Keratinocyte (primary cell): ENCODE measurements around the gene RAI2. TPM values are rescaled to one million over a fixed set of nuclear protein-coding genes. Genes with fewer than 3 reads are reported as not detected.

ENCODE experiments used
- DNase-seq: peaks from one replicate; pipeline ENCODE4 v3.0.0-alpha.2; 2011; ENCODE audit warnings: low read depth, missing footprints, low spot score
- FAIRE-seq: peaks from 2 replicates; lab custom pipeline; 2011; peaks lifted over from hg19 to GRCh38; lab: Jason Lieb, UNC
- H2AFZ ChIP-seq: 2 replicates; pipeline ENCODE4 v1.6.0; 2012; ENCODE audit warnings: low read length, control low read depth, inconsistent platforms; ENCODE audit not compliant: control insufficient read depth
- H3K27ac ChIP-seq: 2 replicates; pipeline ENCODE4 v1.5.1; 2011; ENCODE audit warnings: low read length; ENCODE audit not compliant: control insufficient read depth, insufficient read depth
- H3K27me3 ChIP-seq: 3 replicates; pipeline ENCODE4 v1.6.0; 2011; ENCODE audit warnings: low read length; ENCODE audit not compliant: control insufficient read depth, insufficient read depth; ENCODE audit errors: extremely low read depth
- H3K36me3 ChIP-seq, 2 experiments: 2 replicates in 1 of 2; 3 replicates in 1 of 2; pipeline ENCODE4 v1.5.1; 2011; ENCODE audit warnings: low read length in 2 of 2, mild to moderate bottlenecking in 1 of 2; ENCODE audit not compliant: control insufficient read depth in 2 of 2, insufficient read depth in 2 of 2; ENCODE audit errors: extremely low read depth in 1 of 2
- H3K4me1 ChIP-seq: 3 replicates; pipeline ENCODE4 v1.5.1; 2011; ENCODE audit warnings: low read length; ENCODE audit not compliant: control insufficient read depth, insufficient read depth; ENCODE audit errors: extremely low read depth
- H3K4me2 ChIP-seq: 3 replicates; pipeline ENCODE4 v1.6.0; 2011; ENCODE audit warnings: low read depth, low read length; ENCODE audit not compliant: control insufficient read depth, insufficient read depth; ENCODE audit errors: extremely low read depth
- H3K4me3 ChIP-seq, 3 experiments: fragments of 200-600 bp in 1 of 3; sonication (generic) in 1 of 3; 2 replicates in 2 of 3; 3 replicates in 1 of 3; pipeline ENCODE4 v1.5.1; 2011 to 2016; ENCODE audit warnings: low read length in 3 of 3, mild to moderate bottlenecking in 3 of 3, control low read depth in 2 of 3, inconsistent platforms in 1 of 3, low read depth in 1 of 3, mixed read lengths in 1 of 3, mixed run types in 1 of 3, moderate library complexity in 1 of 3; ENCODE audit not compliant: control insufficient read depth in 2 of 3, insufficient read depth in 2 of 3; ENCODE audit errors: extremely low read depth in 1 of 3
- H3K79me2 ChIP-seq: 2 replicates; pipeline ENCODE4 v1.6.0; 2012; ENCODE audit warnings: low read length; ENCODE audit not compliant: control insufficient read depth, insufficient read depth
- H3K9ac ChIP-seq: 3 replicates; pipeline ENCODE4 v1.6.0; 2011; ENCODE audit warnings: low read length; ENCODE audit not compliant: control insufficient read depth, insufficient read depth; ENCODE audit errors: extremely low read depth
- H3K9me1 ChIP-seq: 3 replicates; pipeline ENCODE4 v1.6.0; 2011; ENCODE audit warnings: low read length; ENCODE audit not compliant: control insufficient read depth, insufficient read depth; ENCODE audit errors: extremely low read depth
- H3K9me3 ChIP-seq: 2 replicates; pipeline ENCODE4 v1.5.1; 2012; ENCODE audit warnings: low read depth, low read length; ENCODE audit not compliant: control insufficient read depth
- H4K20me1 ChIP-seq: 3 replicates; pipeline ENCODE4 v1.6.0; 2011; ENCODE audit warnings: low read length; ENCODE audit not compliant: control insufficient read depth, insufficient read depth; ENCODE audit errors: extremely low read depth
- CTCF ChIP-seq, 3 experiments: IDR thresholded peaks in 1 of 3; conservative IDR thresholded peaks in 1 of 3; optimal IDR thresholded peaks in 1 of 3; 2 replicates in 2 of 3; 3 replicates in 1 of 3; pipeline versions ENCODE3 to v1.5.1; 2011; ENCODE audit warnings: low read length in 3 of 3, mild to moderate bottlenecking in 3 of 3, moderate library complexity in 2 of 3, control low read depth in 1 of 3, inconsistent platforms in 1 of 3; ENCODE audit not compliant: insufficient read depth in 2 of 3; ENCODE audit errors: extremely low read depth in 1 of 3
- EZH2 ChIP-seq: IDR thresholded peaks from one replicate; pipeline ENCODE4 v1.6.1; 2012; ENCODE audit warnings: inconsistent platforms, mild to moderate bottlenecking, low read length, moderate library complexity
- dilution Hi-C: fragments of 300-500 bp; cut with MboI; formaldehyde crosslinking; loops from one replicate; pipeline ENCODE4 v1.7.0; 2020; ENCODE audit warnings: low sequenced_read_pairs; ENCODE audit not compliant: extremely low pct_ligation_motif_present
- polyA plus RNA-seq, 5 experiments: library from polyadenylated mRNA; depleted of rRNA in 3 of 5; stranded (reverse) in 3 of 5; stranded (forward) in 1 of 5; unstranded in 1 of 5; fragments of >200 nt; gene quantifications; 1 replicate in 1 of 5; 2 replicates in 3 of 5; 3 replicates in 1 of 5; pipeline versions ENCODE4 v1.2.1 to v1.2.3, GENCODE V29; 2011 to 2012; ENCODE audit warnings: missing spikeins in 2 of 5, low read depth in 1 of 5, low replicate concordance in 1 of 5

RAI2 gene
- polyA plus RNA-seq, 1 donor (not counting 4 experiments of a cell fraction or from before 2014, with no cell fraction given), result not detected

- Histone ChIP-seq H2AFZ (no peak overlapping the region), H3K36me3 (no peaks in the 10 kb centered on the region), H3K4me2 (no peak overlapping the region), H3K9me3 (no peaks in the 10 kb centered on the region), H4K20me1 (no peaks in the 10 kb centered on the region), H3K27ac (no peak overlapping the region), H3K4me1 (no peaks in the 10 kb centered on the region), H3K9me1 (no peaks in the 10 kb centered on the region), H3K27me3 (peaks cover 4% of the 10 kb centered on the region), H3K4me3 (no peak overlapping the region), H3K9ac (no peak overlapping the region), H3K79me2 (no peaks in the 10 kb centered on the region)
- DNase-seq (no peak), FAIRE-seq (no peak)
- TF ChIP-seq EZH2, result no peak
- TF ChIP-seq CTCF (optimal IDR thresholded peaks at IDR 0.05 in 1 of 3, IDR thresholded peaks at IDR 0.05 in 1 of 3, conservative IDR thresholded peaks at IDR 0.05 in 1 of 3; ENCODE audit: extremely low read depth in 1 of 3, insufficient read depth in 2 of 3, low read length in 3 of 3), result peak; percentile 37 to 79 (median 64)
- dilution Hi-C loops, result no loop called here
Observed at GRCh38 chrX:17812763-17813162, 48.3 kb downstream of the RAI2 start.

GRCh38 chrX:17809984-17810383, 51.1 kb downstream of the RAI2 start:
- TF ChIP-seq EZH2 (no peak), CTCF (optimal IDR thresholded peaks at IDR 0.05 in 1 of 3, IDR thresholded peaks at IDR 0.05 in 1 of 3, conservative IDR thresholded peaks at IDR 0.05 in 1 of 3; ENCODE audit: extremely low read depth in 1 of 3, insufficient read depth in 2 of 3, low read length in 3 of 3) (no peak)
- Histone ChIP-seq H3K4me2 (no peak overlapping the region), H3K4me1 (no peaks in the 10 kb centered on the region), H3K9me1 (no peaks in the 10 kb centered on the region), H3K9me3 (no peaks in the 10 kb centered on the region), H4K20me1 (no peaks in the 10 kb centered on the region), H3K27ac (no peak overlapping the region), H3K36me3 (no peaks in the 10 kb centered on the region), H2AFZ (no peak overlapping the region), H3K27me3 (no peaks in the 10 kb centered on the region), H3K4me3 (no peak overlapping the region), H3K79me2 (no peaks in the 10 kb centered on the region), H3K9ac (no peak overlapping the region)
- FAIRE-seq (no peak), DNase-seq (no peak)
- dilution Hi-C loops, result no loop called here
